ENCODE data around the gene RBM28. TPM values are rescaled to one million over a fixed set of nuclear protein-coding genes. Genes with fewer than 3 reads are reported as not detected.
"Not testable (repeated sequence)": the region's sequence is repeated elsewhere in the genome, so short reads cannot be mapped to it uniquely, and the experiment has no call there.

Gene RBM28
- total and polyA plus RNA-seq, 2 of the 8 experiments (the other 6 are each of a cell fraction or from before 2014, with no cell fraction given), result 12.8 to 65.3 TPM

- not testable (repeated sequence) for H4K20me1 ChIP-seq (replicated peaks in 1 of 2; ENCODE audit: control insufficient read depth in 1 of 2, insufficient read depth in 2 of 2, low read length in 2 of 2); H3K79me1 ChIP-seq (ENCODE audit: low read depth, low read length); H3K4ac ChIP-seq (replicated peaks; ENCODE audit: insufficient read length, low read depth, low read length); H3K23ac ChIP-seq (ENCODE audit: insufficient read length); H2BK120ac ChIP-seq (replicated peaks; ENCODE audit: low read depth, low read length); H3K9me3 ChIP-seq (ENCODE audit: insufficient read depth in 2 of 2, low read depth in 1 of 2, low read length in 1 of 2); H2BK20ac ChIP-seq (ENCODE audit: low read length); DNase-seq (ENCODE audit: low read depth in 1 of 2, low spot score in 2 of 2); FAIRE-seq; H3K9ac ChIP-seq (replicated peaks in 1 of 4; ENCODE audit: extremely low read depth in 1 of 4, low read depth in 3 of 4, low read length in 3 of 4); H3K23me2 ChIP-seq (ENCODE audit: low read depth, low read length); H4K91ac ChIP-seq (replicated peaks; ENCODE audit: insufficient read length, low read length); H2BK5ac ChIP-seq (ENCODE audit: low read depth, low read length); H2AK5ac ChIP-seq (ENCODE audit: low read depth, low read length); H4K8ac ChIP-seq (ENCODE audit: extremely low read depth, insufficient read depth, low read length); H3K56ac ChIP-seq (replicated peaks; ENCODE audit: insufficient read length, low read depth, low read length); H4K5ac ChIP-seq (ENCODE audit: insufficient read length, low read depth, low read length); H3K79me2 ChIP-seq (ENCODE audit: control insufficient read depth in 1 of 2, insufficient read depth in 2 of 2, low read length in 2 of 2); H2BK12ac ChIP-seq (ENCODE audit: low read depth, low read length); H3K14ac ChIP-seq (ENCODE audit: insufficient read length); H2AFZ ChIP-seq (ENCODE audit: low read length); H3K18ac ChIP-seq (ENCODE audit: extremely low read depth, low read length); H2BK15ac ChIP-seq (ENCODE audit: low read length); H3K27ac ChIP-seq (ENCODE audit: low read depth, low read length); H3K36me3 ChIP-seq (ENCODE audit: control insufficient read depth in 2 of 4, insufficient read depth in 4 of 4, low read length in 3 of 4); H3K27me3 ChIP-seq (replicated peaks in 1 of 4; ENCODE audit: control insufficient read depth in 3 of 4, extremely low read depth in 1 of 4, insufficient read depth in 3 of 4, low read length in 3 of 4); H3K4me2 ChIP-seq (ENCODE audit: insufficient read depth in 1 of 2, low read depth in 2 of 2, low read length in 2 of 2); H3K4me3 ChIP-seq (ENCODE audit: extremely low read depth in 1 of 4, insufficient read depth in 2 of 4, low read depth in 3 of 4, low read length in 4 of 4)
- H3K4me1 ChIP-seq (replicated peaks in 1 of 4; ENCODE audit: control insufficient read depth in 3 of 4, insufficient read depth in 4 of 4, low read length in 3 of 4), result peaks cover 9 to 22% (median 16%) of the 10 kb centered on the region in 4 experiments
- 84% methylated on average over 5 of the region's 7 CpGs; no CpG with 5 or more reads in 1 of the 2 experiments for WGBS, 2 experiments (ENCODE audit: extremely low coverage in 1 of 2, insufficient coverage in 1 of 2, insufficient read length in 1 of 2, insufficient replicate concordance in 2 of 2, low coverage in 1 of 2, low lambda C conversion rate in 2 of 2, missing lambda C conversion rate in 1 of 2)
- POLR2A ChIA-PET (ENCODE audit: partially characterized antibody), result interaction anchor here (5.8 kb wide), 1 partner anchor 26 kb away, joined by 25 read pairs; no protein-coding TSS in a partner anchor
- CTCF ChIA-PET (ENCODE audit: partially characterized antibody), result interaction anchor here (0.8 kb wide), 1 partner anchor 24 kb away, joined by 3 read pairs; no protein-coding TSS in a partner anchor
Observed at GRCh38 chr7:128298004-128298403, 45.7 kb downstream of the RBM28 start.
